Measurements from ENCODE around the gene WDR27. TPM values are rescaled to one million over a fixed set of nuclear protein-coding genes. Genes with fewer than 3 reads are reported as not detected.

Gene WDR27
- total and polyA plus RNA-seq, 12 donors = 3.2 to 12.0 (median 6.6) TPM

DNA sequence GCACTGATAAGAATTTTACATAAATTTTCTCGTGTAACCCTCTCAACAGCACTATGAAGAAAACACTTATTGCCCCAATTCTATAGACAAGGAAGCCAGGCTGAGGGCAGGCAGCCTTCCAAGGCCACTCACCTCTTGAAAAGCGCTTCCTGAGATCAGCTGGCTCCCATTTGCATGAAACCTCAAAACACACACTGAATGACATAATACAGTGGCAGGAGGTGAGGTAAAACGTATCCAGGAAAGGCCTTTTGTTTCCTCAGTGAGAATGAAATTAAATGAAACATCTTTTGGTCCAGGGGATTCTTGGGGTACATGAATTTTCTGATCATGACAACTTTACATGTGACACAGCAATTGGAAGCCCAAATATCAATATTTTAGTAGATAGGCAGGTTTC is 112.5 kb downstream of the WDR27 start:
- H3K4me3 ChIP-seq = no peak overlapping the region
- 52 to 56% methylated on average over 3 of the region's 3 CpGs for WGBS, 2 donors
- H3K36me3 ChIP-seq = no peaks in the 10 kb centered on the region
- H3K27ac ChIP-seq = peak overlapping the region in 2 of 10 donors; percentile 11 to 12
- peak in 1 of 8 donors; percentile 8 for ATAC-seq
- DNase-seq = no peak
- H3K9me3 ChIP-seq = peaks cover 0 to 11% (median 0%) of the 10 kb centered on the region in 11 donors
- no peaks in the 10 kb centered on the region for H3K27me3 ChIP-seq
- intact Hi-C loops (cut with DNase I) = no loop called here
- TF ChIP-seq, protein P1, sequence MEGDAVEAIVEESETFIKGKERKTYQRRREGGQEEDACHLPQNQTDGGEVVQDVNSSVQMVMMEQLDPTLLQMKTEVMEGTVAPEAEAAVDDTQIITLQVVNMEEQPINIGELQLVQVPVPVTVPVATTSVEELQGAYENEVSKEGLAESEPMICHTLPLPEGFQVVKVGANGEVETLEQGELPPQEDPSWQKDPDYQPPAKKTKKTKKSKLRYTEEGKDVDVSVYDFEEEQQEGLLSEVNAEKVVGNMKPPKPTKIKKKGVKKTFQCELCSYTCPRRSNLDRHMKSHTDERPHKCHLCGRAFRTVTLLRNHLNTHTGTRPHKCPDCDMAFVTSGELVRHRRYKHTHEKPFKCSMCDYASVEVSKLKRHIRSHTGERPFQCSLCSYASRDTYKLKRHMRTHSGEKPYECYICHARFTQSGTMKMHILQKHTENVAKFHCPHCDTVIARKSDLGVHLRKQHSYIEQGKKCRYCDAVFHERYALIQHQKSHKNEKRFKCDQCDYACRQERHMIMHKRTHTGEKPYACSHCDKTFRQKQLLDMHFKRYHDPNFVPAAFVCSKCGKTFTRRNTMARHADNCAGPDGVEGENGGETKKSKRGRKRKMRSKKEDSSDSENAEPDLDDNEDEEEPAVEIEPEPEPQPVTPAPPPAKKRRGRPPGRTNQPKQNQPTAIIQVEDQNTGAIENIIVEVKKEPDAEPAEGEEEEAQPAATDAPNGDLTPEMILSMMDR (IDR thresholded peaks at IDR 0.05) = no peak
- peaks cover 0 to 13% (median 0%) of the 10 kb centered on the region in 9 donors for H3K4me1 ChIP-seq

- Histone ChIP-seq H3K4me3 (no peak overlapping the region), H3K27ac (no peak overlapping the region), H3K4me1 (peaks cover 0 to 13% (median 0%) of the 10 kb centered on the region in 9 donors), H3K27me3 (no peaks in the 10 kb centered on the region), H3K9me3 (peaks cover 0 to 11% (median 0%) of the 10 kb centered on the region in 11 donors), H3K36me3 (no peaks in the 10 kb centered on the region)
- TF ChIP-seq, protein P1 (IDR thresholded peaks at IDR 0.05) = no peak
- no peak for DNase-seq
- no peak for ATAC-seq
- intact Hi-C loops (cut with DNase I) = no loop called here
- WGBS, 2 donors = 96 to 97% methylated on average over 5 of the region's 5 CpGs
These were observed 113.9 kb downstream of the WDR27 start for GRCh38 chr6:169587975-169588374.

DNA sequence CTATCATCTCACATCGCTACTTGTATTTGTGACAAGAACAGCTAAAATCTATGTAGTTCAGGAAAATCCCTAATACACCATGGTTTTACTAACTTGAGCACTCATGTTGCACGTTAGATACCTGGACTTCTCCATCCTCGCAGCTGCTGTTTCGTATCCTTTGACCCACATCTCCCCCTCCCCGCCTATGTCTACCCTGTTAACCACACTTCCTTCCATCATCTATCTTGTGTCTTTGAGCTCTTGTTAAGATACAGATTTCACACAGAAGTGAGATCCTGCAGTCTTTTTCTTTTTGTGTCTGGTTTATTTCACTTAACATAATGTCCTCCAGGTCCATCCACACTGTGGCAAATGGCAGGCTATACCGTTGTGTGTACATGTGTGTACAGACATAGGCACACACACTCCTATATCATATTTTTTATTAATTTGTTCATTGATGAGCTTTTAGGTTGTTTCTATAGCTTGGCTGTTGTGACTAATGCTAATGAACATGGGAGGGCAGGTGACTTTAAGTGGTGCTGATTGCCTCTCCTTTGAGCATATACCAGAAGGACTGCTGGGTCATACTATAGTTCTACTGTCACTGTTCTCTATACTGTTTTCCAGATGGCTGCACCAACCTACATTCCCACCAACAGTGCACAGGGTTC is 117.8 kb downstream of the WDR27 start:
- H3K36me3 ChIP-seq = peaks cover 0 to 14% (median 0%) of the 10 kb centered on the region in 9 donors

DNA sequence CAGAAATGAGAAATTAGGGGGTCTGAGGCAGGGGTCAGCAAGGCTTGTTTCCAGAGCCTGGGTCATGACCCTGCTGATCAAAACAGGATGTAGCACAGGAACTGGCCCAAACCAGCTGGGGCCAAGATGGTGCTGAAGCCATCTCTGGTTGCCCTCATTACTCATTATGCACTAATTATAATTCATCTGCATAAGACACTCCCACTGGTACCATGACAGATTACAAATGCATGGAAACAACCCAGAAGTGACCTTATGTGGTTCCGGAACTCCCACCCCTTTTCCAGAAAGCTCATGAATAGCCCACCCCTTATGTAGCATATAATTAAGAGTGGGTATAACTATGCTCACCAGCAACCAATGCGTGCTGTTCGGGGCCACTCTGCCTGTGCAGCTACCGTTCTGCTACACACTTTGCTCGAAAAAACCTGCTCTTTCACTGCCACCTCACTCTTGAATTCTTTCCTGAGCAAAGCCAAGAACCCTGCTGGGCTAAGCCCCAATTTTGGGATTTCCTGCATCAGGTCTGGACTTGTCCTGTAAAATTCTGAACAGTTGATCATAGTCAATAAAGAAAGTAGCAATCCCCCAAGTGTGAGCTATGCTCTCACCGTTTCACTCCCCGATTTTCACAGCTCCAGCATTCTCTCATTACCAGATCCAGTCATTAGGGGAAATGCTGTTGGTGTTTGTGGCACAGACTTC is 122.3 kb downstream of the WDR27 start:
- Histone ChIP-seq H3K36me3 (peaks cover 0 to 14% (median 0%) of the 10 kb centered on the region in 9 donors), H3K27ac (no peak overlapping the region), H3K9me3 (peaks cover 0 to 2% (median 0%) of the 10 kb centered on the region in 11 donors), H3K27me3 (no peaks in the 10 kb centered on the region), H3K4me1 (no peaks in the 10 kb centered on the region), H3K4me3 (no peak overlapping the region)
- no peak for ATAC-seq
- no peak for DNase-seq
- TF ChIP-seq, protein P1 (IDR thresholded peaks at IDR 0.05) = no peak
- 91 to 97% methylated on average over 7 of the region's 7 CpGs for WGBS, 2 donors
- intact Hi-C loops (cut with DNase I) = no loop called here

More for the DNA sequence above, 117.8 kb downstream of the WDR27 start:
- ATAC-seq (no peak), DNase-seq (no peak)
- intact Hi-C loops (cut with DNase I) = no loop called here
- Histone ChIP-seq H3K27me3 (no peaks in the 10 kb centered on the region), H3K4me1 (peaks cover 0 to under 1% (median 0%) of the 10 kb centered on the region in 9 donors), H3K9me3 (peaks cover 0 to 11% (median 0%) of the 10 kb centered on the region in 11 donors), H3K27ac (no peak overlapping the region), H3K4me3 (no peak overlapping the region)
- TF ChIP-seq, protein P1 (IDR thresholded peaks at IDR 0.05) = no peak
- WGBS, 2 donors = 81 to 86% methylated on average over 6 of the region's 6 CpGs

Data from heart right ventricle (tissue), 16 donors.